Measurements from ENCODE around the gene ZDHHC17.
"Not testable (repeated sequence)": the region's sequence is repeated elsewhere in the genome, so short reads cannot be mapped to it uniquely, and the experiment has no call there.

ZDHHC17 gene

GRCh38 chr12:76719171-76720041 lies 44.5 kb upstream of the ZDHHC17 start:
- Mint-ChIP-seq H3K27me3 (ENCODE audit: low read depth) (no peaks in the 10 kb centered on the region), H3K27ac (no peak overlapping the region), H3K36me3 (ENCODE audit: low read depth) (no peaks in the 10 kb centered on the region), H3K4me3 (no peak overlapping the region), H3K9me3 (no peaks in the 10 kb centered on the region), H3K4me1 (no peaks in the 10 kb centered on the region)
- no peak for TF ChIP-seq CTCF (IDR thresholded peaks at IDR 0.05; ENCODE audit: unreplicated experiment in 3 of 3)

GRCh38 chr12:76720068-76720467 lies 43.8 kb upstream of the ZDHHC17 start:
- H3K36me3 Mint-ChIP-seq (ENCODE audit: low read depth) = no peaks in the 10 kb centered on the region
- TF ChIP-seq CTCF (IDR thresholded peaks at IDR 0.05; ENCODE audit: unreplicated experiment in 3 of 3) = no peak
- H3K4me1 Mint-ChIP-seq = no peaks in the 10 kb centered on the region
- no peaks in the 10 kb centered on the region for H3K27me3 Mint-ChIP-seq (ENCODE audit: low read depth)
- no peak overlapping the region for H3K4me3 Mint-ChIP-seq
- H3K9me3 Mint-ChIP-seq = no peaks in the 10 kb centered on the region
- peak overlapping the region in 1 of 3 experiments; percentile 12 for H3K27ac Mint-ChIP-seq

GRCh38 chr12:76726626-76727025 lies 37.3 kb upstream of the ZDHHC17 start:
- H3K4me3 Mint-ChIP-seq = no peak overlapping the region
- H3K9me3 Mint-ChIP-seq = no peaks in the 10 kb centered on the region
- H3K4me1 Mint-ChIP-seq = no peaks in the 10 kb centered on the region
- H3K27me3 Mint-ChIP-seq (ENCODE audit: low read depth) = no peaks in the 10 kb centered on the region
- no peaks in the 10 kb centered on the region for H3K36me3 Mint-ChIP-seq (ENCODE audit: low read depth)
- TF ChIP-seq CTCF (IDR thresholded peaks at IDR 0.05; ENCODE audit: unreplicated experiment in 3 of 3) = no peak
- no peak overlapping the region for H3K27ac Mint-ChIP-seq

- H3K27me3 Mint-ChIP-seq (ENCODE audit: low read depth); H3K4me1 Mint-ChIP-seq; H3K27ac Mint-ChIP-seq; H3K4me3 Mint-ChIP-seq: not testable (repeated sequence)
- H3K9me3 Mint-ChIP-seq = peaks cover 43% of the 10 kb centered on the region
- peaks cover 13% of the 10 kb centered on the region for H3K36me3 Mint-ChIP-seq (ENCODE audit: low read depth)
These were observed 31.7 kb upstream of the ZDHHC17 start for GRCh38 chr12:76732188-76732587.

GRCh38 chr12:76737689-76738088 lies 26.2 kb upstream of the ZDHHC17 start:
- not testable (repeated sequence) for H3K27ac Mint-ChIP-seq; H3K4me3 Mint-ChIP-seq; H3K4me1 Mint-ChIP-seq; H3K27me3 Mint-ChIP-seq (ENCODE audit: low read depth)
- Mint-ChIP-seq H3K36me3 (ENCODE audit: low read depth) (peaks cover 24% of the 10 kb centered on the region), H3K9me3 (peaks cover 60% of the 10 kb centered on the region)

GRCh38 chr12:76738824-76739579 lies 24.9 kb upstream of the ZDHHC17 start:
- Mint-ChIP-seq H3K27ac (no peak overlapping the region), H3K36me3 (ENCODE audit: low read depth) (peaks cover 24% of the 10 kb centered on the region), H3K4me1 (no peaks in the 10 kb centered on the region), H3K27me3 (ENCODE audit: low read depth) (no peaks in the 10 kb centered on the region), H3K4me3 (no peak overlapping the region), H3K9me3 (peaks cover 48% of the 10 kb centered on the region)
- TF ChIP-seq CTCF (IDR thresholded peaks at IDR 0.05; ENCODE audit: unreplicated experiment in 3 of 3) = no peak
